Astrocyte (in vitro differentiated cells and primary cell): ENCODE results near the gene LGR6.

ENCODE experiments used
- CTCF ChIP-seq: IDR thresholded peaks from 2 replicates; pipeline ENCODE4 v1.5.1; 2011; ENCODE audit warnings: low read depth, mild to moderate bottlenecking, inconsistent platforms, low read length, moderate library complexity; ENCODE audit not compliant: insufficient read depth
- EZH2 ChIP-seq: IDR thresholded peaks from 2 replicates; pipeline ENCODE4 v1.6.1; 2012; ENCODE audit warnings: mild to moderate bottlenecking, low read length, inconsistent platforms; ENCODE audit not compliant: insufficient read depth

DNA sequence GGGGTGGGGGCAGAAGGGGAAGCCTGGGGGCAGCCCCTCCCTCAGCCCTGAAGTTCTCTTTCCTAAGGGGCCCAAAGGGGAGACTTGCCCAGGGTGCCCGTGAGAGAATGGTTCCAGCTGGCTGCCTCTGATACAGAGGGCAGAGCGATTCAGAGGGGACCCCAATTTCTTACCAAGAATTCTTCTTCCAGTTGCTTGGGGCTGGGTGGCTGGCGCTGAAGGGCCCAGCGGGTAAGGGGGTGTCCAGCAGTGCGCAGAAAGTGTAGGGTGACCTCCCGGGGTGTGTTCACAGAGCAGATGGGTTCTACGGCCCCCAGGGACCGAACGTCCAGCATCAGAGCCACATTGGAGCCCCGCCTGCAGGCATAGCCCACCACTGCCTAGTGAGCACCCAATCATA, 35.7 kb upstream of the LGR6 start:
- TF ChIP-seq CTCF (no peak), EZH2 (no peak)
